ENCODE results near the gene DDX1. TPM values are rescaled to one million over a fixed set of nuclear protein-coding genes. Genes with fewer than 3 reads are reported as not detected.

The DDX1 gene
- total and polyA plus RNA-seq, 2 experiments from 2014 or later = 99.9 to 102 TPM

DNA sequence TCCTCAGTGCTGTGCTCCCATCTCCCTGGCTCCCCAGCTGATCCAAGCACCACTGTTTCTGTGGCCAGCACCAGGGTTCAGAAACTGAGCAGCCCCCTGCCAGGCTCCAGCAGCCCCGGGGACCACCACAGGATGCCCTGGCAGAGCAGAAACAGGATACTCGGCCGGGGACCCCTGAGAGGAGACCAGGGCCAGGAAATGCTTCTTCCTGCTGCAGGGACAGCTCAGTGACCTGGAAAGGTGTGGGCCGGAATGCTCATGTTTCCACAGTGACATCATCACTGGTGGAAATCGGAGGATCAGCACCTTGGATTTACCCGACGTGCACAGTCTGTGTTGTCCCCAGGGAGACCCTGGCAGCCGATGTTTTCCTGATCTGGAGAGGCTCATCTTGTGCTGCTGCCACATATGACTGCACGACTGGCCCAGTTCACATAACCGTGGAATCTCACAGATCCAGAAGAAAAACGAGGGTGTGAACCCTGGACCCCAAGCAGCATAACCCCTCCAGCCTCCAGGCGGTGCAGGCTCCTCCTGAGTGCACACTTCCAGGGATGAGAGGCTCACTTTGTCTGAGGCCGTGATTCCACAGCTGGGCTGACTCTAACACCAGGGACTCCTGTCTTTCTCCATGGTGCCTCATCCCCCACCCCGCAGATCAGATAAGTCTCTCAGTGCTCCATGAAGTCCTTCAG is 58.0 kb downstream of the DDX1 start:
- no peaks in the 10 kb centered on the region for H3K27me3 ChIP-seq (ENCODE audit: insufficient read depth)
- H3K9me2 ChIP-seq (ENCODE audit: insufficient read depth) = no peaks in the 10 kb centered on the region
- Mint-ChIP-seq H3K4me1 (peaks cover 8% of the 10 kb centered on the region), H3K4me3 (no peak overlapping the region), H3K9me3 (no peaks in the 10 kb centered on the region), H3K36me3 (ENCODE audit: low read depth) (no peaks in the 10 kb centered on the region), H3K27ac (no peak overlapping the region), H3K27me3 (ENCODE audit: insufficient read depth, low read depth, poor library complexity) (peaks cover 9% of the 10 kb centered on the region)
- no peak overlapping the region for H3K4me3 ChIP-seq
- no peaks in the 10 kb centered on the region for H3F3A ChIP-seq (replicated peaks; ENCODE audit: low read depth)
- H3K4me2 ChIP-seq = no peak overlapping the region
- no peaks in the 10 kb centered on the region for H4K20me1 ChIP-seq (replicated peaks; ENCODE audit: insufficient read depth)
- TF ChIP-seq STAT1 (IDR thresholded peaks at IDR 0.05; ENCODE audit: unreplicated experiment) (no peak), ZNF331 (CRISPR knock-in tag; IDR thresholded peaks at IDR 0.05; ENCODE audit: low read depth) (no peak), POLR2AphosphoS5 (IDR thresholded peaks at IDR 0.05; ENCODE audit: low read depth) (no peak), JUNB (IDR thresholded peaks at IDR 0.05; ENCODE audit: unreplicated experiment) (no peak), CTCF (conservative IDR thresholded peaks at IDR 0.05; ENCODE audit: low read depth in 2 of 2) (no peak), NANOG (IDR thresholded peaks at IDR 0.05; ENCODE audit: borderline replicate concordance) (no peak), CREB1 (CRISPR knock-in tag; IDR thresholded peaks at IDR 0.05; ENCODE audit: low read depth) (no peak), ZNF114 (CRISPR knock-in tag; IDR thresholded peaks at IDR 0.05) (no peak), EZH2phosphoT487 (IDR thresholded peaks at IDR 0.05; ENCODE audit: unreplicated experiment) (no peak), EZH2 (IDR thresholded peaks at IDR 0.05; ENCODE audit: low read depth, unreplicated experiment) (no peak)
- TF ChIP-seq, protein P1, sequence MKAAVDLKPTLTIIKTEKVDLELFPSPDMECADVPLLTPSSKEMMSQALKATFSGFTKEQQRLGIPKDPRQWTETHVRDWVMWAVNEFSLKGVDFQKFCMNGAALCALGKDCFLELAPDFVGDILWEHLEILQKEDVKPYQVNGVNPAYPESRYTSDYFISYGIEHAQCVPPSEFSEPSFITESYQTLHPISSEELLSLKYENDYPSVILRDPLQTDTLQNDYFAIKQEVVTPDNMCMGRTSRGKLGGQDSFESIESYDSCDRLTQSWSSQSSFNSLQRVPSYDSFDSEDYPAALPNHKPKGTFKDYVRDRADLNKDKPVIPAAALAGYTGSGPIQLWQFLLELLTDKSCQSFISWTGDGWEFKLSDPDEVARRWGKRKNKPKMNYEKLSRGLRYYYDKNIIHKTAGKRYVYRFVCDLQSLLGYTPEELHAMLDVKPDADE (IDR thresholded peaks at IDR 0.05) = no peak
- TF ChIP-seq, protein P2, sequence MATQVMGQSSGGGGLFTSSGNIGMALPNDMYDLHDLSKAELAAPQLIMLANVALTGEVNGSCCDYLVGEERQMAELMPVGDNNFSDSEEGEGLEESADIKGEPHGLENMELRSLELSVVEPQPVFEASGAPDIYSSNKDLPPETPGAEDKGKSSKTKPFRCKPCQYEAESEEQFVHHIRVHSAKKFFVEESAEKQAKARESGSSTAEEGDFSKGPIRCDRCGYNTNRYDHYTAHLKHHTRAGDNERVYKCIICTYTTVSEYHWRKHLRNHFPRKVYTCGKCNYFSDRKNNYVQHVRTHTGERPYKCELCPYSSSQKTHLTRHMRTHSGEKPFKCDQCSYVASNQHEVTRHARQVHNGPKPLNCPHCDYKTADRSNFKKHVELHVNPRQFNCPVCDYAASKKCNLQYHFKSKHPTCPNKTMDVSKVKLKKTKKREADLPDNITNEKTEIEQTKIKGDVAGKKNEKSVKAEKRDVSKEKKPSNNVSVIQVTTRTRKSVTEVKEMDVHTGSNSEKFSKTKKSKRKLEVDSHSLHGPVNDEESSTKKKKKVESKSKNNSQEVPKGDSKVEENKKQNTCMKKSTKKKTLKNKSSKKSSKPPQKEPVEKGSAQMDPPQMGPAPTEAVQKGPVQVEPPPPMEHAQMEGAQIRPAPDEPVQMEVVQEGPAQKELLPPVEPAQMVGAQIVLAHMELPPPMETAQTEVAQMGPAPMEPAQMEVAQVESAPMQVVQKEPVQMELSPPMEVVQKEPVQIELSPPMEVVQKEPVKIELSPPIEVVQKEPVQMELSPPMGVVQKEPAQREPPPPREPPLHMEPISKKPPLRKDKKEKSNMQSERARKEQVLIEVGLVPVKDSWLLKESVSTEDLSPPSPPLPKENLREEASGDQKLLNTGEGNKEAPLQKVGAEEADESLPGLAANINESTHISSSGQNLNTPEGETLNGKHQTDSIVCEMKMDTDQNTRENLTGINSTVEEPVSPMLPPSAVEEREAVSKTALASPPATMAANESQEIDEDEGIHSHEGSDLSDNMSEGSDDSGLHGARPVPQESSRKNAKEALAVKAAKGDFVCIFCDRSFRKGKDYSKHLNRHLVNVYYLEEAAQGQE (IDR thresholded peaks at IDR 0.05; ENCODE audit: unreplicated experiment) = no peak
- TF ChIP-seq, protein P3, sequence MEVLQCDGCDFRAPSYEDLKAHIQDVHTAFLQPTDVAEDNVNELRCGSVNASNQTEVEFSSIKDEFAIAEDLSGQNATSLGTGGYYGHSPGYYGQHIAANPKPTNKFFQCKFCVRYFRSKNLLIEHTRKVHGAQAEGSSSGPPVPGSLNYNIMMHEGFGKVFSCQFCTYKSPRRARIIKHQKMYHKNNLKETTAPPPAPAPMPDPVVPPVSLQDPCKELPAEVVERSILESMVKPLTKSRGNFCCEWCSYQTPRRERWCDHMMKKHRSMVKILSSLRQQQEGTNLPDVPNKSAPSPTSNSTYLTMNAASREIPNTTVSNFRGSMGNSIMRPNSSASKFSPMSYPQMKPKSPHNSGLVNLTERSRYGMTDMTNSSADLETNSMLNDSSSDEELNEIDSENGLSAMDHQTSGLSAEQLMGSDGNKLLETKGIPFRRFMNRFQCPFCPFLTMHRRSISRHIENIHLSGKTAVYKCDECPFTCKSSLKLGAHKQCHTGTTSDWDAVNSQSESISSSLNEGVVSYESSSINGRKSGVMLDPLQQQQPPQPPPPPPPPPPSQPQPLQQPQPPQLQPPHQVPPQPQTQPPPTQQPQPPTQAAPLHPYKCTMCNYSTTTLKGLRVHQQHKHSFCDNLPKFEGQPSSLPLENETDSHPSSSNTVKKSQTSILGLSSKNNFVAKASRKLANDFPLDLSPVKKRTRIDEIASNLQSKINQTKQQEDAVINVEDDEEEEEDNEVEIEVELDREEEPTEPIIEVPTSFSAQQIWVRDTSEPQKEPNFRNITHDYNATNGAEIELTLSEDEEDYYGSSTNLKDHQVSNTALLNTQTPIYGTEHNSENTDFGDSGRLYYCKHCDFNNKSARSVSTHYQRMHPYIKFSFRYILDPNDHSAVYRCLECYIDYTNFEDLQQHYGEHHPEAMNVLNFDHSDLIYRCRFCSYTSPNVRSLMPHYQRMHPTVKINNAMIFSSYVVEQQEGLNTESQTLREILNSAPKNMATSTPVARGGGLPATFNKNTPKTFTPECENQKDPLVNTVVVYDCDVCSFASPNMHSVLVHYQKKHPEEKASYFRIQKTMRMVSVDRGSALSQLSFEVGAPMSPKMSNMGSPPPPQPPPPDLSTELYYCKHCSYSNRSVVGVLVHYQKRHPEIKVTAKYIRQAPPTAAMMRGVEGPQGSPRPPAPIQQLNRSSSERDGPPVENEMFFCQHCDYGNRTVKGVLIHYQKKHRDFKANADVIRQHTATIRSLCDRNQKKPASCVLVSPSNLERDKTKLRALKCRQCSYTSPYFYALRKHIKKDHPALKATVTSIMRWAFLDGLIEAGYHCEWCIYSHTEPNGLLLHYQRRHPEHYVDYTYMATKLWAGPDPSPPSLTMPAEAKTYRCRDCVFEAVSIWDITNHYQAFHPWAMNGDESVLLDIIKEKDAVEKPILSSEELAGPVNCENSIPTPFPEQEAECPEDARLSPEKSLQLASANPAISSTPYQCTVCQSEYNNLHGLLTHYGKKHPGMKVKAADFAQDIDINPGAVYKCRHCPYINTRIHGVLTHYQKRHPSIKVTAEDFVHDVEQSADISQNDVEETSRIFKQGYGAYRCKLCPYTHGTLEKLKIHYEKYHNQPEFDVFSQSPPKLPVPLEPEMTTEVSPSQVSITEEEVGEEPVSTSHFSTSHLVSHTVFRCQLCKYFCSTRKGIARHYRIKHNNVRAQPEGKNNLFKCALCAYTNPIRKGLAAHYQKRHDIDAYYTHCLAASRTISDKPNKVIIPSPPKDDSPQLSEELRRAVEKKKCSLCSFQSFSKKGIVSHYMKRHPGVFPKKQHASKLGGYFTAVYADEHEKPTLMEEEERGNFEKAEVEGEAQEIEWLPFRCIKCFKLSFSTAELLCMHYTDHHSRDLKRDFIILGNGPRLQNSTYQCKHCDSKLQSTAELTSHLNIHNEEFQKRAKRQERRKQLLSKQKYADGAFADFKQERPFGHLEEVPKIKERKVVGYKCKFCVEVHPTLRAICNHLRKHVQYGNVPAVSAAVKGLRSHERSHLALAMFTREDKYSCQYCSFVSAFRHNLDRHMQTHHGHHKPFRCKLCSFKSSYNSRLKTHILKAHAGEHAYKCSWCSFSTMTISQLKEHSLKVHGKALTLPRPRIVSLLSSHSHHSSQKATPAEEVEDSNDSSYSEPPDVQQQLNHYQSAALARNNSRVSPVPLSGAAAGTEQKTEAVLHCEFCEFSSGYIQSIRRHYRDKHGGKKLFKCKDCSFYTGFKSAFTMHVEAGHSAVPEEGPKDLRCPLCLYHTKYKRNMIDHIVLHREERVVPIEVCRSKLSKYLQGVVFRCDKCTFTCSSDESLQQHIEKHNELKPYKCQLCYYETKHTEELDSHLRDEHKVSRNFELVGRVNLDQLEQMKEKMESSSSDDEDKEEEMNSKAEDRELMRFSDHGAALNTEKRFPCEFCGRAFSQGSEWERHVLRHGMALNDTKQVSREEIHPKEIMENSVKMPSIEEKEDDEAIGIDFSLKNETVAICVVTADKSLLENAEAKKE (CRISPR knock-in tag; IDR thresholded peaks at IDR 0.05) = no peak
- no peak overlapping the region for H3K27ac ChIP-seq (ENCODE audit: low read depth)
- no peaks in the 10 kb centered on the region for H3K36me3 ChIP-seq (ENCODE audit: insufficient read depth)
- H2AFZ ChIP-seq = no peak overlapping the region
- no peaks in the 10 kb centered on the region for H3K4me1 ChIP-seq (ENCODE audit: insufficient read depth)
- ATAC-seq (no peak), DNase-seq (ENCODE audit: low spot score) (no peak)
- H3K79me2 ChIP-seq (replicated peaks; ENCODE audit: insufficient read depth) = no peaks in the 10 kb centered on the region

Data from GM23338 (cell line).